IMR-90 (cell line): ENCODE measurements around the gene BRCA2. TPM values are rescaled to one million over a fixed set of nuclear protein-coding genes. Genes with fewer than 3 reads are reported as not detected.

Source experiments
- ATAC-seq: fragments of 200-7000 bp; cut with Tn5 transposase; 2 replicates; pipeline ENCODE4 v1.9.1; 2020; ENCODE audit warnings: low read depth, mild to moderate bottlenecking, moderate library complexity
- BruUV-seq: library from RNA; stranded (reverse); fragments of 400-500 nt; replicated peaks from 2 replicates; lab custom pipeline; 2021; lab: Mats Ljungman, UMichigan
- CTCF ChIA-PET: fragments of 300-600 bp; formaldehyde crosslinking; extraction: SDS; loops from one replicate; lab custom pipeline; 2021; ENCODE audit warnings: antibody characterized with exemption; lab: Yijun Ruan, JAX
- POLR2A ChIA-PET: fragments of 300-600 bp; sonication (Branson Sonifier 250); formaldehyde crosslinking; loops from one replicate; lab custom pipeline; 2022; ENCODE audit warnings: antibody characterized with exemption; ENCODE audit not compliant: unreplicated experiment; lab: Charles Lee
- DNase-seq: peaks from one replicate; pipeline ENCODE4 v3.0.0; 2013
- H2AFZ ChIP-seq: replicated peaks from 2 replicates; pipeline ENCODE3; 2013; ENCODE audit warnings: low read length, mild to moderate bottlenecking; ENCODE audit not compliant: poor library complexity
- H2AK5ac ChIP-seq: 2 replicates; pipeline ENCODE4 v1.6.1; 2013; ENCODE audit warnings: low read depth, low read length, inconsistent platforms
- H2AK9ac ChIP-seq: replicated peaks from 2 replicates; pipeline ENCODE3; 2013; ENCODE audit warnings: mild to moderate bottlenecking, low read depth, low read length, moderate library complexity; ENCODE audit not compliant: poor library complexity
- H2BK120ac ChIP-seq: 2 replicates; pipeline ENCODE4 v1.6.1; 2013; ENCODE audit warnings: low read depth, low read length, inconsistent platforms
- H2BK15ac ChIP-seq: 3 replicates; pipeline ENCODE4 v1.6.1; 2013; ENCODE audit warnings: low read depth, low read length, inconsistent platforms
- H2BK20ac ChIP-seq: 2 replicates; pipeline ENCODE4 v1.6.1; 2013; ENCODE audit warnings: low read depth, mild to moderate bottlenecking, inconsistent platforms, low read length, moderate library complexity
- H2BK5ac ChIP-seq: 2 replicates; pipeline ENCODE4 v1.6.1; 2013; ENCODE audit warnings: mild to moderate bottlenecking, low read depth, low read length, inconsistent platforms; ENCODE audit not compliant: poor library complexity, severe bottlenecking
- H3K14ac ChIP-seq: replicated peaks from 2 replicates; pipeline ENCODE4 v1.6.1; 2013; ENCODE audit warnings: low read depth, low read length, inconsistent platforms
- H3K18ac ChIP-seq: 2 replicates; pipeline ENCODE4 v1.6.1; 2013; ENCODE audit warnings: low read depth, low read length, control low read depth
- H3K23ac ChIP-seq: 2 replicates; pipeline ENCODE4 v1.6.1; 2013; ENCODE audit warnings: low read depth, low read length, inconsistent platforms
- H3K27ac ChIP-seq: 2 replicates; pipeline ENCODE4 v1.5.1; 2013; ENCODE audit warnings: mild to moderate bottlenecking, control low read depth, low read length; ENCODE audit not compliant: insufficient read depth
- H3K27me3 ChIP-seq: 2 replicates; pipeline ENCODE4 v1.6.1; 2013; ENCODE audit warnings: low read length; ENCODE audit not compliant: control insufficient read depth, insufficient read depth
- H3K36me3 ChIP-seq: 2 replicates; pipeline ENCODE4 v1.6.1; 2013; ENCODE audit warnings: low read length, mixed read lengths; ENCODE audit not compliant: control insufficient read depth, insufficient read depth
- H3K4ac ChIP-seq: 2 replicates; pipeline ENCODE4 v1.6.1; 2013; ENCODE audit warnings: low read depth, low read length, inconsistent platforms
- H3K4me1 ChIP-seq: 2 replicates; pipeline ENCODE4 v1.6.1; 2013; ENCODE audit warnings: low read length, mixed read lengths; ENCODE audit not compliant: control insufficient read depth, insufficient read depth
- H3K4me2 ChIP-seq: 2 replicates; pipeline ENCODE4 v1.6.1; 2013; ENCODE audit warnings: low read depth, mild to moderate bottlenecking, control low read depth, low read length, moderate library complexity
- H3K4me3 ChIP-seq: 2 replicates; pipeline ENCODE4 v1.5.1; 2013; ENCODE audit warnings: low read depth, mild to moderate bottlenecking, control low read depth, low read length, moderate library complexity; ENCODE audit not compliant: insufficient read depth
- H3K56ac ChIP-seq: 2 replicates; pipeline ENCODE4 v1.6.1; 2013; ENCODE audit warnings: low read length, inconsistent platforms; ENCODE audit not compliant: insufficient read depth; ENCODE audit errors: extremely low read depth
- H3K79me1 ChIP-seq, 2 experiments: 2 replicates each; pipeline ENCODE4 v1.6.1; 2013; ENCODE audit warnings: low read length in 2 of 2, inconsistent platforms in 1 of 2, low read depth in 1 of 2
- H3K9ac ChIP-seq: 2 replicates; pipeline ENCODE4 v1.6.1; 2013; ENCODE audit warnings: low read depth, low read length, control low read depth
- H3K9me1 ChIP-seq: 2 replicates; pipeline ENCODE4 v1.6.1; 2013; ENCODE audit warnings: low read length, inconsistent platforms; ENCODE audit not compliant: insufficient read depth
- H3K9me3 ChIP-seq: 2 replicates; pipeline ENCODE4 v1.6.1; 2013; ENCODE audit warnings: low read length; ENCODE audit not compliant: control insufficient read depth, insufficient read depth
- H4K20me1 ChIP-seq: 2 replicates; pipeline ENCODE4 v1.6.1; 2013; ENCODE audit warnings: low read length, inconsistent platforms; ENCODE audit not compliant: insufficient read depth
- H4K5ac ChIP-seq: 2 replicates; pipeline ENCODE4 v1.6.1; 2013; ENCODE audit warnings: mild to moderate bottlenecking, low read depth, low read length, control low read depth
- H4K8ac ChIP-seq, 2 experiments: 2 replicates each; pipeline ENCODE4 v1.6.1; 2013; ENCODE audit warnings: low read depth in 2 of 2, low read length in 2 of 2, control low read depth in 1 of 2, inconsistent platforms in 1 of 2
- H4K91ac ChIP-seq: 2 replicates; pipeline ENCODE4 v1.6.1; 2013; ENCODE audit warnings: low read depth, low read length, inconsistent platforms; ENCODE audit not compliant: insufficient read depth
- CEBPB ChIP-seq: IDR thresholded peaks from 2 replicates; pipeline ENCODE4 v1.6.1; 2012; ENCODE audit warnings: low read depth, low read length, improper control_type of control experiment
- CHD1 ChIP-seq: IDR thresholded peaks from 2 replicates; pipeline ENCODE4 v1.6.1; 2012; ENCODE audit warnings: low read depth, low read length, improper control_type of control experiment
- FOS ChIP-seq: fragments of 150-350 bp; IDR thresholded peaks from 2 replicates; pipeline ENCODE4 v1.6.1; 2016; ENCODE audit warnings: low read depth, low read length
- MAZ ChIP-seq: IDR thresholded peaks from 2 replicates; pipeline ENCODE4 v1.6.1; 2012; ENCODE audit warnings: low read depth, mild to moderate bottlenecking, low read length, improper control_type of control experiment, moderate library complexity, borderline replicate concordance
- WGBS, 2 experiments: methylation state at CpG; one replicate each; pipeline versions ENCODE4 v1.1.5 to v1.1.7; 2013; ENCODE audit warnings: missing lambda C conversion rate in 2 of 2; ENCODE audit not compliant: insufficient read length in 1 of 2; ENCODE audit errors: extremely low coverage in 2 of 2; 5-methylcytosine and 5-hydroxymethylcytosine counted together
- dilution Hi-C: fragments of 300-500 bp; cut with HindIII; formaldehyde crosslinking; loops from one replicate; pipeline ENCODE4 v1.14.3; 2018; ENCODE audit warnings: low sequenced_read_pairs; ENCODE audit not compliant: unreplicated experiment
- in situ Hi-C: fragments of 300-500 bp; cut with MboI; formaldehyde crosslinking; loops from 3 replicates; pipeline ENCODE4 v1.14.3; 2019; ENCODE audit warnings: low sequenced_read_pairs, inconsistent platforms, mixed read lengths
- intact Hi-C: fragments of 100-400 bp; cut with micrococcal nuclease; formaldehyde crosslinking; loops from 2 replicates; pipeline ENCODE4 v1.10.0; 2022
- polyA plus RNA-seq, 3 experiments: library from polyadenylated mRNA; depleted of rRNA; stranded (reverse); fragments of >200 nt; gene quantifications; 2 replicates each; pipeline ENCODE4 v1.2.3, GENCODE V29; 2012; ENCODE audit warnings: low replicate concordance in 1 of 3
- total RNA-seq: library from RNA; depleted of rRNA; stranded (reverse); fragments of >200 nt; gene quantifications from 2 replicates; pipeline ENCODE4 v1.2.3, GENCODE V29; 2012

The BRCA2 gene
- total and polyA plus RNA-seq, 2 of the 4 experiments (the other 2 are of a cell fraction): 2.0 to 9.7 TPM

DNA sequence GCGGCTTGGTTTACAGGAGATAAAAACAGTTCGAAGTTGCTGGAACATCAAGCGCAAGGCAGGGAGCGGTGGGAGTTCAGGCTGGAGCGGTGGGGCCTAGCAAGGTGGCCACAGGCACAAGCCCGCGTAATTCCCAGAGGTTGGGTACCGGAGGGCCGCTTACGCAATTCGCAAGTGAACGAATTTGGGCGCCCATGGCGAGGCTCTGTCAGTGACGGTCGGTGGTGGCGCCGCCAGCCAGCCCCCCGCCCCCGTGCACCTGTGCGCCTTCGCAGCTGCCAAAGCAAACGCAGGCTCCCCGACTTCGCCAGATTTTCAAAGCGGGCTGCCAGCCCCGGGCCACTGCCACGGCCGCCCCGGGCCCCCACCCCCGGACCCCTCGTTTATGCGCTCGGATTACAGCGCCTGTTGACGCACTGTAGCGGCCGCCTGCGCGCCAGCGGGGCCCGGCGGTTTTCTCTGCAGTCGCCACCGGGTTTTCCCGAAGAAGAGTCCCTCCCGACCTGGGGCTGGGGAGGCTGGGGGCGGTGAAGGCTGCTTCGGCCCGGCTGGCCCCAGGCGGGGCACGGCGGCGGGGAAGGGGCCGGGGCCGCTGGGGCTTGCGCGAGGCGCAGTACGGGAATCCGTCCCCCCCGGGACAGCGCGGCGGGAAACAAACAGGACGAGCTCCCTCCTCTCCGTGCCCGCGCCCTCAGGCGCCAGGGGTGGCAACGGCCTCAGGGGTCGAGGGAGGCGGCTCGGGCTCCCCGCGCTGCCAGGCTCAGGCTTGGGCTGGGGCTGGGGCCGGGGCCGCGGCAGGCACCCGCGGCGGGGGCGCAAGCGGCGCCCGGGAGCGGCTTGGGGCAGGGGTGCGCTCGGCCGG is 111.9 kb downstream of the BRCA2 start:
- ATAC-seq: peak; percentile 64
- intact Hi-C loops: no loop called here
- no peak for TF ChIP-seq FOS
- no peak for TF ChIP-seq CHD1
- TF ChIP-seq CEBPB: peak; percentile 71
- 0 out of 2 replicates have a peak, but pooled peaks have one; percentile 4 for TF ChIP-seq MAZ
- Histone ChIP-seq H3K27me3 (no peaks in the 10 kb centered on the region), H4K20me1 (no peaks in the 10 kb centered on the region), H3K4me1 (peaks cover 7% of the 10 kb centered on the region; the same call in 1 of the 2 replicates), H2AFZ (peak overlapping the region; percentile 95), H3K18ac (no peak overlapping the region), H3K36me3 (no peaks in the 10 kb centered on the region), H3K4me3 (peak overlapping the region; percentile 60), H3K27ac (no peak overlapping the region), H3K23ac (0 out of 2 replicates have a peak overlapping the region, but pooled peaks have one; percentile 5), H3K9me3 (no peaks in the 10 kb centered on the region), H2BK120ac (no peak overlapping the region), H4K8ac (no peak overlapping the region), H3K4me2 (peak overlapping the region; percentile 79), H3K56ac (no peak overlapping the region), H3K14ac (no peak overlapping the region), H2BK20ac (no peak overlapping the region), H3K9me1 (peaks cover 4% of the 10 kb centered on the region; the same call in 1 of the 2 replicates), H3K4ac (no peak overlapping the region), H4K91ac (no peak overlapping the region), H3K9ac (0 out of 2 replicates have a peak overlapping the region, but pooled peaks have one; percentile 15), H3K79me1 (no peaks in the 10 kb centered on the region), H2AK5ac (no peak overlapping the region), H2BK15ac (no peak overlapping the region), H2AK9ac (peak overlapping the region; percentile 46), H2BK5ac (no peak overlapping the region), H4K5ac (no peak overlapping the region)
- dilution Hi-C loops: no loop called here
- ChIA-PET POLR2A (no interaction called here), CTCF (no interaction called here)
- peak; percentile 29 for DNase-seq
- no TSS peak for BruUV-seq
- in situ Hi-C loops: no loop called here
- 9% methylated on average over 34 of the region's 90 CpGs; no CpG with 5 or more reads in 1 of the 2 experiments for WGBS, 2 experiments
